ENCODE results near the gene ACVRL1. TPM values are rescaled to one million over a fixed set of nuclear protein-coding genes. Genes with fewer than 3 reads are reported as not detected.

The ACVRL1 gene
- total and polyA plus RNA-seq, 10 of the 15 experiments (the other 5 are each of a cell fraction or from before 2014, with no cell fraction given): not detected

DNA sequence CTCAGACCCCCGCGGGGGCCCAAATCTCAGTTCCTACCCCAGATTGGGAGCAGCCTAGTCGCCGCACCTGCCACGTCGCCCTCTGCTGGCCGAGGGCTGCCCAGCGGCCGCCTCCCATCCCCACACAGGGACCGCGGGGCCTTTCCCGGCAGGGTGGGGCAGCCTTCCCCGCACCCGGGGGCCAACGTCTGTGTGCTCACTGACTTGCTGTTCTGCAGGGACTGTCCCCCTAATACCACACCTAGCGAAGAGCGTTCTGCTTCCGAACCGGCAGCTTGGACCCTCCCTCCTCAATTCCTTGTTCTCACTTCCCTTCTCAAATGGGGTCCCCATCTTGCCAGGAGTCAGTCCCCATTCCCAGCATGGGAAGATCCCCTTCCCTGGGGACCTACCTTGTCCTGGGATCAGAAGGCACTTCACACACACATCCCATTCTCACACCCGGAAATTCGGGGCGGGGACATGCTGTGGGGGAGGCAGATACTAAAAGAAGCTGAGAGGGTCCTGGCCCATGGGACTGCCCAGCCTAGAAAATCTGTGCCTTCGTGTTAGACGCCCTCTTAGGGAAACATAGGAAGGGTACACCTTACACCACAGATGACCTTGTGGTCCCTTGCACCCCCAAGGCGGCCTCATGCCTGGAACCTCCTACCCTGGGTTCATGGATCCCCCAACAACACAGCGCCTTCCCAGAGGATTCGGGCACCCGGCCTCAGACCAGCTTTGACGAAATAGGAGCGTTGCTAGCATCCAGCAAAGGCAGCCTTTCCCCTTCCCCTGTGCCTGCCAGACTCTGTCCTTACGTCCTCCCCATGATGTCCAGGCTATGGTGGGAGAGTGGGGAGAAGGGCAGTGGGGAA is 16.4 kb downstream of the ACVRL1 start:
- CTCF ChIA-PET: interaction anchor here (0.7 to 2.6 kb wide), 9 partner anchors 11 to 196 kb away, joined by 3 to 10 read pairs (median 4); no protein-coding TSS in a partner anchor
- SMC1A ChIA-PET (ENCODE audit: uncharacterized antibody, unreplicated experiment): interaction anchor here (0.8 to 1.4 kb wide), 2 partner anchors 12 to 54 kb away, joined by 3 read pairs; no protein-coding TSS in a partner anchor
- H2AFZ ChIP-seq (ENCODE audit: control insufficient read depth, low read depth, low read length): peak overlapping the region; percentile 66
- peak; percentile 84 for ATAC-seq
- RAD21 ChIA-PET (ENCODE audit: unreplicated experiment): no interaction called here
- H3K4me1 ChIP-seq (ENCODE audit: control insufficient read depth, insufficient read depth, low read length): peaks cover 35% of the 10 kb centered on the region
- POLR2A ChIA-PET: no interaction called here
- DNase-seq (ENCODE audit: low read depth, low spot score): no peak
- H3K79me2 ChIP-seq (ENCODE audit: control insufficient read depth, insufficient read depth, low read length): no peaks in the 10 kb centered on the region
- intact Hi-C loops (cut with micrococcal nuclease; ENCODE audit: unreplicated experiment) (no loop called here), in situ Hi-C loops (cut with MboI) (no loop called here)
- no peak overlapping the region for H3K27ac ChIP-seq (ENCODE audit: control insufficient read depth, insufficient read depth)
- TF ChIP-seq MTA3 (IDR thresholded peaks at IDR 0.05; ENCODE audit: borderline replicate concordance, low read length): no peak
- no peak for TF ChIP-seq POLR2AphosphoS2 (IDR thresholded peaks at IDR 0.05; ENCODE audit: low read depth, low read length)
- no peak for TF ChIP-seq EED (IDR thresholded peaks at IDR 0.05; ENCODE audit: low read depth)
- TF ChIP-seq EGR1 (IDR thresholded peaks at IDR 0.05; ENCODE audit: borderline replicate concordance in 1 of 2, low read depth in 2 of 2, low read length in 2 of 2): no peak
- 0 out of 2 replicates have a peak, but pooled peaks have one; percentile 42 for TF ChIP-seq YY1 (IDR thresholded peaks at IDR 0.05; ENCODE audit: low read depth, low read length)
- TF ChIP-seq JUNB (IDR thresholded peaks at IDR 0.05): no peak
- peak in 1 of 2 experiments; percentile 20; a peak in 1 of 4 replicates for TF ChIP-seq BHLHE40 (IDR thresholded peaks at IDR 0.05; ENCODE audit: borderline replicate concordance in 1 of 2, low read depth in 2 of 2, low read length in 1 of 2)
- TF ChIP-seq TCF12 (IDR thresholded peaks at IDR 0.05; ENCODE audit: low read depth, low read length): peak; percentile 52; the same call in 1 of the 2 replicates
- no peak for TF ChIP-seq MEF2A (IDR thresholded peaks at IDR 0.05; ENCODE audit: insufficient read depth, low read depth, low read length)
- TF ChIP-seq, protein P1, sequence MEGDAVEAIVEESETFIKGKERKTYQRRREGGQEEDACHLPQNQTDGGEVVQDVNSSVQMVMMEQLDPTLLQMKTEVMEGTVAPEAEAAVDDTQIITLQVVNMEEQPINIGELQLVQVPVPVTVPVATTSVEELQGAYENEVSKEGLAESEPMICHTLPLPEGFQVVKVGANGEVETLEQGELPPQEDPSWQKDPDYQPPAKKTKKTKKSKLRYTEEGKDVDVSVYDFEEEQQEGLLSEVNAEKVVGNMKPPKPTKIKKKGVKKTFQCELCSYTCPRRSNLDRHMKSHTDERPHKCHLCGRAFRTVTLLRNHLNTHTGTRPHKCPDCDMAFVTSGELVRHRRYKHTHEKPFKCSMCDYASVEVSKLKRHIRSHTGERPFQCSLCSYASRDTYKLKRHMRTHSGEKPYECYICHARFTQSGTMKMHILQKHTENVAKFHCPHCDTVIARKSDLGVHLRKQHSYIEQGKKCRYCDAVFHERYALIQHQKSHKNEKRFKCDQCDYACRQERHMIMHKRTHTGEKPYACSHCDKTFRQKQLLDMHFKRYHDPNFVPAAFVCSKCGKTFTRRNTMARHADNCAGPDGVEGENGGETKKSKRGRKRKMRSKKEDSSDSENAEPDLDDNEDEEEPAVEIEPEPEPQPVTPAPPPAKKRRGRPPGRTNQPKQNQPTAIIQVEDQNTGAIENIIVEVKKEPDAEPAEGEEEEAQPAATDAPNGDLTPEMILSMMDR (IDR thresholded peaks at IDR 0.05 in 2 of 3, conservative IDR thresholded peaks at IDR 0.05 in 1 of 3; ENCODE audit: control insufficient read depth in 2 of 3, extremely low read depth in 1 of 3, insufficient read depth in 1 of 3, low read depth in 3 of 3, low read length in 3 of 3): peak; percentile 71 to 86 (median 78)
- TF ChIP-seq SIX5 (IDR thresholded peaks at IDR 0.05; ENCODE audit: low read depth, low read length, severe bottlenecking): no peak
- TF ChIP-seq SMC3 (IDR thresholded peaks at IDR 0.05; ENCODE audit: borderline replicate concordance, low read length): peak; percentile 42; the same call in 1 of the 2 replicates
- TF ChIP-seq RAD21 (IDR thresholded peaks at IDR 0.05; ENCODE audit: insufficient read depth, low read depth, low read length): 0 out of 2 replicates have a peak, but pooled peaks have one; percentile 8
- no peak for TF ChIP-seq LARP7 (IDR thresholded peaks at IDR 0.05)
- peak; percentile 24 for TF ChIP-seq RELA (IDR thresholded peaks at IDR 0.05; ENCODE audit: borderline replicate concordance, partially characterized antibody)
- TF ChIP-seq STAT3 (IDR thresholded peaks at IDR 0.05; ENCODE audit: low read depth, low read length): no peak
- TF ChIP-seq CHD4 (IDR thresholded peaks at IDR 0.05): no peak
- no peak for TF ChIP-seq RB1 (IDR thresholded peaks at IDR 0.05; ENCODE audit: borderline replicate concordance)
- WGBS (ENCODE audit: insufficient coverage, insufficient replicate concordance, low lambda C conversion rate, missing lambda C conversion rate): 14% methylated on average over 30 of the region's 31 CpGs
- peak overlapping the region; percentile 24 for H3K4me2 ChIP-seq (ENCODE audit: control insufficient read depth, insufficient read depth)
- H3K36me3 ChIP-seq (ENCODE audit: control insufficient read depth in 2 of 2, insufficient read depth in 2 of 2, low read length in 1 of 2): no peaks in the 10 kb centered on the region
- no peaks in the 10 kb centered on the region for H3K9me3 ChIP-seq (replicated peaks; ENCODE audit: control insufficient read depth, insufficient read depth, low read length)
- H3K9ac ChIP-seq (ENCODE audit: control insufficient read depth, insufficient read depth, low read length): no peak overlapping the region
- no peaks in the 10 kb centered on the region for H3K27me3 ChIP-seq (replicated peaks in 1 of 2; ENCODE audit: control insufficient read depth in 2 of 2, insufficient read depth in 2 of 2, low read length in 1 of 2)
- H4K20me1 ChIP-seq (ENCODE audit: control insufficient read depth, insufficient read depth): no peaks in the 10 kb centered on the region
- BruUV-seq (replicated peaks): no TSS peak
- peak; percentile 84 for FAIRE-seq
- H3K4me3 ChIP-seq: no peak overlapping the region

Measured in GM12878 (cell line).